Hair follicle dermal papilla cell (primary cell): ENCODE data around the gene ARFGEF3. TPM values are rescaled to one million over a fixed set of nuclear protein-coding genes. Genes with fewer than 3 reads are reported as not detected.

Experiments used
- small RNA-seq: library from RNA; depleted of rRNA; stranded (forward); fragments of <200 nt; gene quantifications from one replicate; pipeline ENCODE3, GENCODE V24; 2012
- total RNA-seq: library from RNA; depleted of rRNA; stranded (reverse); fragments of >200 nt; gene quantifications from 2 replicates; pipeline ENCODE4 v1.2.3, GENCODE V29; 2012

Gene ARFGEF3
- 1.5 and 1.7 TPM in 2 replicates for total RNA-seq

GRCh38 chr6:138161338-138162110 is at the start of gene ARFGEF3:
TSS of gene ARFGEF3 (plus strand) at chr6:138161939. CDS start at chr6:138162087, 148 bp downstream.

DNA sequence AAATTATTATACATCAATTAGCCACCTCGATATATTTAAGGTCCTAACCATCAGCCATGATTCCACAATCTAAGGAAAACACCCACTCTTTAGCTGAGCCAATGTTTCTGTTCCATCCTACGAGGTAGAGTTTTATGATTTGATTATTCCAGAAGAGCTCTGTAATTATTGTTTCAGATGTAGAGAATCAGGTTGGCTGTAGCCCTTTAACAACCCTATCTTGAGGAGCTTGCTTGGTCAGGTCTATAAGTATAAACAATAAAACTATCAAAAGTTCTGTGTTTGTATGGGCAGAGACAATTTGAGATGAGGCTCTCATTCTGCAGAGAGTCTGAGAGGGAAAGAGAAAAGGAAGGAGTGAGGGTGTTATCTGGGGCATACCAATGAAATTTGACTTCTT is 56.7 kb downstream of the ARFGEF3 start, which contains the start of gene PBOV1:
PBOV1 (minus strand) TSS at position 43 of the 400 bp plus-strand sequence. CDS start 96 bp downstream, outside the sequence.

GRCh38 chr6:138377844-138378243 is 216.1 kb downstream of the ARFGEF3 start, which contains the start of gene SMIM28:
TSS of gene SMIM28 (plus strand) at chr6:138377905. CDS start at chr6:138378073, 168 bp downstream.

Small RNA genes lying within 50 kb of the gene (small RNA-seq; reads per million reads assigned to genes)
- gene AL031003.1, result not detected

Other genes with a start within 250 kb of the ARFGEF3 start
- 18.0 and 29.8 TPM in 2 replicates for gene PERP, start 54.5 kb upstream of the ARFGEF3 start, total RNA-seq
- not detected in 2 replicates for gene PBOV1, start 56.6 kb downstream of the ARFGEF3 start, total RNA-seq
- gene SMIM28, start 216.0 kb downstream of the ARFGEF3 start, total RNA-seq, result not detected in 2 replicates
- 38.6 and 60.5 TPM in 2 replicates for gene HEBP2, start 242.3 kb downstream of the ARFGEF3 start, total RNA-seq